ENCODE measurements around the gene FRAS1.

FRAS1 gene

DNA sequence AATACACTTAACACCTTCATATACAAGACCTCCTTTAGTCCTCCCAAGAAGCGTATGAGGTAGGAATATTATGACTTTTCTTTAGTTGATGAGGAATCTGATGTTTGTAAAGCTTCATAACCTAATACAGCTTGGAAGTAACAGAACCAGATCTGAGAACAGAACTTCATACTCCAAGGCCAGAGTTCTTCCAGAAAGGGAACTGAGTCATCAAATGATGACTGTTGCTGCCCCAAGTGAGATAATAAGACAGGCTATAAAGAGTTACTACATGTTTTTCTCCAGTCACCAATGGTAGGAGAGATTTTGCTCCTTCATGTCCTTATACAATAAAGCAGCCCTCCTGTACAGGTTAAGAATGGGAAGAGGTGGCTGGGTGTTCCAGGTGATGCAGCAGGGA is 420.2 kb downstream of the FRAS1 start:
- H3K36me3 ChIP-seq: peaks cover 40% of the 10 kb centered on the region
- H3K4me3 ChIP-seq (ENCODE audit: low read depth, low read length): no peak overlapping the region
- DNase-seq: no peak
- no peaks in the 10 kb centered on the region for H3K4me1 ChIP-seq
- TF ChIP-seq, protein P1, sequence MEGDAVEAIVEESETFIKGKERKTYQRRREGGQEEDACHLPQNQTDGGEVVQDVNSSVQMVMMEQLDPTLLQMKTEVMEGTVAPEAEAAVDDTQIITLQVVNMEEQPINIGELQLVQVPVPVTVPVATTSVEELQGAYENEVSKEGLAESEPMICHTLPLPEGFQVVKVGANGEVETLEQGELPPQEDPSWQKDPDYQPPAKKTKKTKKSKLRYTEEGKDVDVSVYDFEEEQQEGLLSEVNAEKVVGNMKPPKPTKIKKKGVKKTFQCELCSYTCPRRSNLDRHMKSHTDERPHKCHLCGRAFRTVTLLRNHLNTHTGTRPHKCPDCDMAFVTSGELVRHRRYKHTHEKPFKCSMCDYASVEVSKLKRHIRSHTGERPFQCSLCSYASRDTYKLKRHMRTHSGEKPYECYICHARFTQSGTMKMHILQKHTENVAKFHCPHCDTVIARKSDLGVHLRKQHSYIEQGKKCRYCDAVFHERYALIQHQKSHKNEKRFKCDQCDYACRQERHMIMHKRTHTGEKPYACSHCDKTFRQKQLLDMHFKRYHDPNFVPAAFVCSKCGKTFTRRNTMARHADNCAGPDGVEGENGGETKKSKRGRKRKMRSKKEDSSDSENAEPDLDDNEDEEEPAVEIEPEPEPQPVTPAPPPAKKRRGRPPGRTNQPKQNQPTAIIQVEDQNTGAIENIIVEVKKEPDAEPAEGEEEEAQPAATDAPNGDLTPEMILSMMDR (IDR thresholded peaks at IDR 0.05; ENCODE audit: low read depth, low read length): no peak
- H3K27me3 ChIP-seq: no peaks in the 10 kb centered on the region
- H3K9me3 ChIP-seq: no peaks in the 10 kb centered on the region

DNA sequence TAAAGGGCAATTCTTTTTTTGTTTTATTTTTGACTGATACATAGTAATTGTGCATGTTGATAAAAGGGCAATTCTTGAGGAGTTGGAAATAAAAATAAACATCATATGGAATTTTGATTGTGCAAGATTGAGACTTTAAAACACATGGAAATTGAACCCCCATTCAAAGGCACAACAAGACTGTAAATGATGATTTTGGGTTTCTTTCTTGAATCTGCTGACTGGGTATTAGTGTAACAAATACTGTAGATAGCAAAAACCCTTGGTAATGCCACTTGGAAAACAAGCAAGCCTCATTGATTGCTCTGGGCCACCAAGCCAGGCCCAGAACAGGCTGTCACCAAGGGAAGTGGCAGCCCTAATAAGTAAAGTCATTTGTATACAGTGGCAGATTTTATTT is 421.4 kb downstream of the FRAS1 start:
- TF ChIP-seq, protein P1 (IDR thresholded peaks at IDR 0.05; ENCODE audit: low read depth, low read length): no peak
- no peaks in the 10 kb centered on the region for H3K4me1 ChIP-seq
- no peak overlapping the region for H3K4me3 ChIP-seq (ENCODE audit: low read depth, low read length)
- no peaks in the 10 kb centered on the region for H3K9me3 ChIP-seq
- DNase-seq: no peak
- H3K36me3 ChIP-seq: peaks cover 36% of the 10 kb centered on the region
- no peaks in the 10 kb centered on the region for H3K27me3 ChIP-seq

DNA sequence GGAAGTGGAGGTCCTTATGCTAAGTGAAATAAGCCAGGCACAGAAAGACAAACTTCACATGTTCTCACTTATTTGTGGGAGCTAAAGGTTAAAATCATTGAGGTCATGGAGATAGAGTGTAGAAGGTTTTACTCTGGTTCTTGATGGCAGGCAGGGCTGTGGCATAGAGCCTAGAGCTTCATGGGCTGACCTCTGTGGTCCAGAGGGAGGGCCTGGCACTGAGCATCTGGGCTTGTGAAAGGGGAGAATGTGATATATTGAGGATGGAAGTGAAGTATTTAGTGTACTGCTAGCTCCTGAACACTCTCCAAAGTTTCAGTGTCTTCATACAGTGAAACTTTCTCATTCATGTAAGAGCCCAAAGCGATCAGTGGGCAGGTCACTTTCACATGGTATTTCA is 423.2 kb downstream of the FRAS1 start:
- no peaks in the 10 kb centered on the region for H3K4me1 ChIP-seq
- H3K9me3 ChIP-seq: no peaks in the 10 kb centered on the region
- DNase-seq: no peak
- peaks cover 29% of the 10 kb centered on the region for H3K36me3 ChIP-seq
- TF ChIP-seq, protein P1 (IDR thresholded peaks at IDR 0.05; ENCODE audit: low read depth, low read length): no peak
- H3K27me3 ChIP-seq: no peaks in the 10 kb centered on the region
- H3K4me3 ChIP-seq (ENCODE audit: low read depth, low read length): no peak overlapping the region

DNA sequence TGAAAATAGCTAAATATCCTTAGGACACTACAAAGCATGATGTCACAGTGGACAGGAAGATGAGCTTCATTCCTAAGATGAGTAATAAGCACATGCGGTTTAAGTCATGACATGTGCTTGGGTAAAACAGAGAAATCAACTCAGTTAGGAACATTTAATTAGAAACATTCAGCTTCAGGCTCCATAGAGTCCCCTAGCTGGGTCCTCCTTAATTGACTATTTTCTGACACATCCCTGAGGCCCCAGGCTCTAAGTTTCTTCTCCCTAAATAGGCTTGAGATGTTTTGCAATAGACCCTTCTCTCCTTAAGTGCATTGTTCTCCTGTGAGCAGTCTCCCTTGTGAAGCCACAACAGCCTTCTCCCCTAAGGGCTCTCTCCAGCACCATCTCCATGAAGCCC is 424.1 kb downstream of the FRAS1 start:
- TF ChIP-seq, protein P1 (IDR thresholded peaks at IDR 0.05; ENCODE audit: low read depth, low read length): no peak
- no peaks in the 10 kb centered on the region for H3K27me3 ChIP-seq
- no peak overlapping the region for H3K4me3 ChIP-seq (ENCODE audit: low read depth, low read length)
- peaks cover 29% of the 10 kb centered on the region for H3K36me3 ChIP-seq
- no peak for DNase-seq
- no peaks in the 10 kb centered on the region for H3K4me1 ChIP-seq
- no peaks in the 10 kb centered on the region for H3K9me3 ChIP-seq

DNA sequence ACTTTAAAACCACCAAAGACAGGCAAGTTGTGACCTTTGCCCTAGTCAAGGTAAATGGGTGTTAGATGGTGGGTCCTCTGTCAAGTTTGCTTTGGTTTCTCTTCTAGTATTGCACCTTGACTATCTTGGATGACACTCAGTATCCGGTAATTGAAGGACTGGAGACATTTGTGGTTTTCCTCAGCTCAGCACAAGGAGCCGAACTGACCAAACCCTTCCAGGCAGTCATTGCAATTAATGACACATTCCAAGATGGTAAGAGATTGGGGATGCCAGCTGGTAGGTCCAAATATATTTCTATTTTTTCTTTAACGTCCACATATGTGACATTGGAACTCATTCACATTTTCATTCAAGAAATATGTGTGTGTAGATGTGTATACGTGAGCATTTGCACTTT is 425.2 kb downstream of the FRAS1 start:
- Histone ChIP-seq H3K36me3 (peaks cover 29% of the 10 kb centered on the region), H3K27me3 (no peaks in the 10 kb centered on the region), H3K4me3 (ENCODE audit: low read depth, low read length) (no peak overlapping the region), H3K4me1 (no peaks in the 10 kb centered on the region), H3K9me3 (no peaks in the 10 kb centered on the region)
- DNase-seq: no peak
- TF ChIP-seq, protein P1 (IDR thresholded peaks at IDR 0.05; ENCODE audit: low read depth, low read length): no peak

DNA sequence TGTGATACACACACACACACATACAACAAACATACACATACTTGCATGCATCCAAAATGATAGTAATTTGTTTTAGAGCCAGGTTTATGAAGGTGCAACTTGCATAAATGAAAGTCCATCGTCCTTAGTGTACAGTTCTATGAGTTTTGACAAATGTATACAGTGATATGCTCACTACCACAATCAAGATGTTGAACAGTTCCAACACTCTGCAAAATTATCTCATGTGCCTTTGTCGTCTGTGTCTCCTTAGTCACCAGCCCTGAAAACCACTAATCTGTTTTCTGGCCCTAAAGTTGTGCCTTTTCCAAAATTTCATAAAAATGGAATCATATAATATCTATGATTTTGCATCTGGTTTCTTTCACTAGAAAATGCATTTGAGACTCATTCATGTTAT is 426.7 kb downstream of the FRAS1 start:
- Histone ChIP-seq H3K9me3 (no peaks in the 10 kb centered on the region), H3K36me3 (peaks cover 28% of the 10 kb centered on the region), H3K27me3 (no peaks in the 10 kb centered on the region), H3K4me1 (no peaks in the 10 kb centered on the region), H3K4me3 (ENCODE audit: low read depth, low read length) (no peak overlapping the region)
- no peak for DNase-seq
- TF ChIP-seq, protein P1 (IDR thresholded peaks at IDR 0.05; ENCODE audit: low read depth, low read length): no peak

All from BE2C (cell line).